ENCODE measurements around the gene DLGAP4. TPM values are rescaled to one million over a fixed set of nuclear protein-coding genes. Genes with fewer than 3 reads are reported as not detected.

Gene DLGAP4
- total and polyA plus RNA-seq, 2 of the 13 experiments (the other 11 are each of a cell fraction or from before 2014, with no cell fraction given): 15.2 to 26.7 TPM

DNA sequence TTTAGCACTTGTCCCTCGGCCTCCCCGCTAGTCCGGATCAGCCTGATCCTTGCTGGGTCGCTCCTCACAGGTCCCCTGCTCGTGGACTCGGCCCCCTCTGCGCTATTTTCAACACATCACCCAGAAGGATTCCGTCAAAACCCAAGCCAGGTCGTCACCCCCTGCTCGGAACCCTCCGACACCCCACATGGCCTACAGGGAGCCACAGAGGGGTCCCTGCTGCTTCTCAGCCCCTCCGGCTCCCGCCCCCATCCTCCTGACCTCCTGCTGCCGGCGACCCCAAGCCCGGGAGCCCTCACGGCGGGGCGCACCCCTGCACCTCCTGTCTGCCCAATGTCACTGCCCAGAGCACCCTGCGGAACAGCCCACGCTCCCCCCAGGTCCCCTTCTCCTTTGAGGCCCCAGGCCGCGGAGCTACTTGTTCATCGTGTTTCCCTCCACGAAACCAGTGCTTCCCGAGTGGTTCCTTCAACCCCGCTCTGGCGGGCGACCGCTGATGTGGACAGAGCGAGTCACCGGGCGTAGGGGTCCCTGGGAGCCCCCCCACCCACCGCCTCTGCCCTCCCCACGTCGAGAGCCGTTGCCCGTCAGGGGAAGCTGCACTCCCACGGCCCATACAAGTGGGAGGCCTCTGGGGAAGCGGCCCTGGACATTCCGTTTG lies 234.5 kb downstream of the DLGAP4 start (continued):
- TF ChIP-seq, protein P1, sequence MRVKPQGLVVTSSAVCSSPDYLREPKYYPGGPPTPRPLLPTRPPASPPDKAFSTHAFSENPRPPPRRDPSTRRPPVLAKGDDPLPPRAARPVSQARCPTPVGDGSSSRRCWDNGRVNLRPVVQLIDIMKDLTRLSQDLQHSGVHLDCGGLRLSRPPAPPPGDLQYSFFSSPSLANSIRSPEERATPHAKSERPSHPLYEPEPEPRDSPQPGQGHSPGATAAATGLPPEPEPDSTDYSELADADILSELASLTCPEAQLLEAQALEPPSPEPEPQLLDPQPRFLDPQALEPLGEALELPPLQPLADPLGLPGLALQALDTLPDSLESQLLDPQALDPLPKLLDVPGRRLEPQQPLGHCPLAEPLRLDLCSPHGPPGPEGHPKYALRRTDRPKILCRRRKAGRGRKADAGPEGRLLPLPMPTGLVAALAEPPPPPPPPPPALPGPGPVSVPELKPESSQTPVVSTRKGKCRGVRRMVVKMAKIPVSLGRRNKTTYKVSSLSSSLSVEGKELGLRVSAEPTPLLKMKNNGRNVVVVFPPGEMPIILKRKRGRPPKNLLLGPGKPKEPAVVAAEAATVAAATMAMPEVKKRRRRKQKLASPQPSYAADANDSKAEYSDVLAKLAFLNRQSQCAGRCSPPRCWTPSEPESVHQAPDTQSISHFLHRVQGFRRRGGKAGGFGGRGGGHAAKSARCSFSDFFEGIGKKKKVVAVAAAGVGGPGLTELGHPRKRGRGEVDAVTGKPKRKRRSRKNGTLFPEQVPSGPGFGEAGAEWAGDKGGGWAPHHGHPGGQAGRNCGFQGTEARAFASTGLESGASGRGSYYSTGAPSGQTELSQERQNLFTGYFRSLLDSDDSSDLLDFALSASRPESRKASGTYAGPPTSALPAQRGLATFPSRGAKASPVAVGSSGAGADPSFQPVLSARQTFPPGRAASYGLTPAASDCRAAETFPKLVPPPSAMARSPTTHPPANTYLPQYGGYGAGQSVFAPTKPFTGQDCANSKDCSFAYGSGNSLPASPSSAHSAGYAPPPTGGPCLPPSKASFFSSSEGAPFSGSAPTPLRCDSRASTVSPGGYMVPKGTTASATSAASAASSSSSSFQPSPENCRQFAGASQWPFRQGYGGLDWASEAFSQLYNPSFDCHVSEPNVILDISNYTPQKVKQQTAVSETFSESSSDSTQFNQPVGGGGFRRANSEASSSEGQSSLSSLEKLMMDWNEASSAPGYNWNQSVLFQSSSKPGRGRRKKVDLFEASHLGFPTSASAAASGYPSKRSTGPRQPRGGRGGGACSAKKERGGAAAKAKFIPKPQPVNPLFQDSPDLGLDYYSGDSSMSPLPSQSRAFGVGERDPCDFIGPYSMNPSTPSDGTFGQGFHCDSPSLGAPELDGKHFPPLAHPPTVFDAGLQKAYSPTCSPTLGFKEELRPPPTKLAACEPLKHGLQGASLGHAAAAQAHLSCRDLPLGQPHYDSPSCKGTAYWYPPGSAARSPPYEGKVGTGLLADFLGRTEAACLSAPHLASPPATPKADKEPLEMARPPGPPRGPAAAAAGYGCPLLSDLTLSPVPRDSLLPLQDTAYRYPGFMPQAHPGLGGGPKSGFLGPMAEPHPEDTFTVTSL (CRISPR knock-in tag; IDR thresholded peaks at IDR 0.05; ENCODE audit: borderline replicate concordance): no peak
- TF ChIP-seq ZBTB38 (CRISPR knock-in tag; IDR thresholded peaks at IDR 0.05) (peak; percentile 23; the same call in 1 of the 2 replicates), ZNF24 (IDR thresholded peaks at IDR 0.05) (no peak), SP4 (CRISPR knock-in tag; IDR thresholded peaks at IDR 0.05) (no peak), PCBP1 (IDR thresholded peaks at IDR 0.05; ENCODE audit: borderline replicate concordance, low read depth, low read length) (peak; percentile 78; the same call in 1 of the 2 replicates), AKAP8 (CRISPR knock-in tag; IDR thresholded peaks at IDR 0.05) (no peak)
- TF ChIP-seq, protein P2, sequence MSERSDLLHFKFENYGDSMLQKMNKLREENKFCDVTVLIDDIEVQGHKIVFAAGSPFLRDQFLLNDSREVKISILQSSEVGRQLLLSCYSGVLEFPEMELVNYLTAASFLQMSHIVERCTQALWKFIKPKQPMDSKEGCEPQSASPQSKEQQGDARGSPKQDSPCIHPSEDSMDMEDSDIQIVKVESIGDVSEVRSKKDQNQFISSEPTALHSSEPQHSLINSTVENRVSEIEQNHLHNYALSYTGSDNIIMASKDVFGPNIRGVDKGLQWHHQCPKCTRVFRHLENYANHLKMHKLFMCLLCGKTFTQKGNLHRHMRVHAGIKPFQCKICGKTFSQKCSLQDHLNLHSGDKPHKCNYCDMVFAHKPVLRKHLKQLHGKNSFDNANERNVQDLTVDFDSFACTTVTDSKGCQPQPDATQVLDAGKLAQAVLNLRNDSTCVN (CRISPR knock-in tag; IDR thresholded peaks at IDR 0.05; ENCODE audit: borderline replicate concordance): no peak
- TF ChIP-seq, protein P3, sequence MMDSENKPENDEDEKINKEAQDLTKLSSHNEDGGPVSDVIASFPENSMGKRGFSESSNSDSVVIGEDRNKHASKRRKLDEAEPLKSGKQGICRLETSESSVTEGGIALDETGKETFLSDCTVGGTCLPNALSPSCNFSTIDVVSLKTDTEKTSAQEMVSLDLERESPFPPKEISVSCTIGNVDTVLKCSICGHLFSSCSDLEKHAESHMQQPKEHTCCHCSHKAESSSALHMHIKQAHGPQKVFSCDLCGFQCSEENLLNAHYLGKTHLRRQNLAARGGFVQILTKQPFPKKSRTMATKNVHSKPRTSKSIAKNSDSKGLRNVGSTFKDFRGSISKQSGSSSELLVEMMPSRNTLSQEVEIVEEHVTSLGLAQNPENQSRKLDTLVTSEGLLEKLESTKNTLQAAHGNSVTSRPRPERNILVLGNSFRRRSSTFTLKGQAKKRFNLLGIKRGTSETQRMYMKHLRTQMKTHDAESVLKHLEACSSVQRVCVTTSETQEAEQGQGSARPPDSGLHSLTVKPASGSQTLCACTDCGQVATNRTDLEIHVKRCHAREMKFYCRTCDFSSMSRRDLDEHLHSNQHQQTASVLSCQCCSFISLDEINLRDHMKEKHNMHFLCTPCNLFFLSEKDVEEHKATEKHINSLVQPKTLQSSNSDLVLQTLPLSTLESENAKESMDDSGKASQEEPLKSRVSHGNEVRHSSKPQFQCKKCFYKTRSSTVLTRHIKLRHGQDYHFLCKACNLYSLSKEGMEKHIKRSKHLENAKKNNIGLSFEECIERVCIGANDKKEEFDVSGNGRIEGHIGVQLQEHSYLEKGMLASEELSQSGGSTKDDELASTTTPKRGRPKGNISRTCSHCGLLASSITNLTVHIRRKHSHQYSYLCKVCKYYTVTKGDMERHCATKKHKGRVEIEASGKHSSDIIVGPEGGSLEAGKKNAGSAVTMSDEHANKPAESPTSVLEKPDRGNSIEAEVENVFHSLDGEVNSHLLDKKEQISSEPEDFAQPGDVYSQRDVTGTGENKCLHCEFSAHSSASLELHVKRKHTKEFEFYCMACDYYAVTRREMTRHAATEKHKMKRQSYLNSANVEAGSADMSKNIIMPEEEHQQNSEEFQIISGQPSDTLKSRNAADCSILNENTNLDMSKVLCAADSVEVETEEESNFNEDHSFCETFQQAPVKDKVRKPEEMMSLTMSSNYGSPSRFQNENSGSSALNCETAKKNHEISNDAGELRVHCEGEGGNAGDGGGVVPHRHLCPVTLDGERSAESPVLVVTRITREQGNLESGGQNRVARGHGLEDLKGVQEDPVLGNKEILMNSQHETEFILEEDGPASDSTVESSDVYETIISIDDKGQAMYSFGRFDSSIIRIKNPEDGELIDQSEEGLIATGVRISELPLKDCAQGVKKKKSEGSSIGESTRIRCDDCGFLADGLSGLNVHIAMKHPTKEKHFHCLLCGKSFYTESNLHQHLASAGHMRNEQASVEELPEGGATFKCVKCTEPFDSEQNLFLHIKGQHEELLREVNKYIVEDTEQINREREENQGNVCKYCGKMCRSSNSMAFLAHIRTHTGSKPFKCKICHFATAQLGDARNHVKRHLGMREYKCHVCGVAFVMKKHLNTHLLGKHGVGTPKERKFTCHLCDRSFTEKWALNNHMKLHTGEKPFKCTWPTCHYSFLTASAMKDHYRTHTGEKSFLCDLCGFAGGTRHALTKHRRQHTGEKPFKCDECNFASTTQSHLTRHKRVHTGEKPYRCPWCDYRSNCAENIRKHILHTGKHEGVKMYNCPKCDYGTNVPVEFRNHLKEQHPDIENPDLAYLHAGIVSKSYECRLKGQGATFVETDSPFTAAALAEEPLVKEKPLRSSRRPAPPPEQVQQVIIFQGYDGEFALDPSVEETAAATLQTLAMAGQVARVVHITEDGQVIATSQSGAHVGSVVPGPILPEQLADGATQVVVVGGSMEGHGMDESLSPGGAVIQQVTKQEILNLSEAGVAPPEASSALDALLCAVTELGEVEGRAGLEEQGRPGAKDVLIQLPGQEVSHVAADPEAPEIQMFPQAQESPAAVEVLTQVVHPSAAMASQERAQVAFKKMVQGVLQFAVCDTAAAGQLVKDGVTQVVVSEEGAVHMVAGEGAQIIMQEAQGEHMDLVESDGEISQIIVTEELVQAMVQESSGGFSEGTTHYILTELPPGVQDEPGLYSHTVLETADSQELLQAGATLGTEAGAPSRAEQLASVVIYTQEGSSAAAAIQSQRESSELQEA (CRISPR knock-in tag; IDR thresholded peaks at IDR 0.05; ENCODE audit: not compliant biosample characterization): no peak
- TF ChIP-seq, protein P4, sequence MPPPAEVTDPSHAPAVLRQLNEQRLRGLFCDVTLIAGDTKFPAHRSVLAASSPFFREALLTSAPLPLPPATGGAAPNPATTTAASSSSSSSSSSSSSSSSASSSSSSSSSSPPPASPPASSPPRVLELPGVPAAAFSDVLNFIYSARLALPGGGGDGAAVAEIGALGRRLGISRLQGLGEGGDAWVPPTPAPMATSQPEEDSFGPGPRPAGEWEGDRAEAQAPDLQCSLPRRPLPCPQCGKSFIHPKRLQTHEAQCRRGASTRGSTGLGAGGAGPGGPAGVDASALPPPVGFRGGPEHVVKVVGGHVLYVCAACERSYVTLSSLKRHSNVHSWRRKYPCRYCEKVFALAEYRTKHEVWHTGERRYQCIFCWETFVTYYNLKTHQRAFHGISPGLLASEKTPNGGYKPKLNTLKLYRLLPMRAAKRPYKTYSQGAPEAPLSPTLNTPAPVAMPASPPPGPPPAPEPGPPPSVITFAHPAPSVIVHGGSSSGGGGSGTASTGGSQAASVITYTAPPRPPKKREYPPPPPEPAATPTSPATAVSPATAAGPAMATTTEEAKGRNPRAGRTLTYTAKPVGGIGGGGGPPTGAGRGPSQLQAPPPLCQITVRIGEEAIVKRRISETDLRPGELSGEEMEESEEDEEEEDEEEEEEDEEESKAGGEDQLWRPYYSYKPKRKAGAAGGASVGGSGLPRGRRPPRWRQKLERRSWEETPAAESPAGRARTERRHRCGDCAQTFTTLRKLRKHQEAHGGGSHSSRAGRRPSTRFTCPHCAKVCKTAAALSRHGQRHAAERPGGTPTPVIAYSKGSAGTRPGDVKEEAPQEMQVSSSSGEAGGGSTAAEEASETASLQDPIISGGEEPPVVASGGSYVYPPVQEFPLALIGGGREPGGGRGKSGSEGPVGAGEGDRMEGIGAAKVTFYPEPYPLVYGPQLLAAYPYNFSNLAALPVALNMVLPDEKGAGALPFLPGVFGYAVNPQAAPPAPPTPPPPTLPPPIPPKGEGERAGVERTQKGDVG (CRISPR knock-in tag; IDR thresholded peaks at IDR 0.05; ENCODE audit: borderline replicate concordance): no peak

Measured in HepG2 (cell line).